Esophagus squamous epithelium (tissue), 5 donors: ENCODE results near the gene PRR5. TPM values are rescaled to one million over a fixed set of nuclear protein-coding genes. Genes with fewer than 3 reads are reported as not detected.
A peak's percentile ranks its signal among the peaks of the same experiment; 100 is the strongest.
"Not testable (repeated sequence)": the region's sequence is repeated elsewhere in the genome, so short reads cannot be mapped to it uniquely, and the experiment has no call there.

ENCODE experiments used
- DNase-seq: peaks from one replicate; lab custom pipeline; 2025; lab: John Stamatoyannopoulos, UW
- H3K27ac ChIP-seq, 4 donors: fragments of 200-600 bp; sonication (generic); one replicate each; pipeline ENCODE4 v1.5.1; 2016 to 2019; ENCODE audit warnings: mild to moderate bottlenecking in 1 of 4
- H3K27me3 ChIP-seq, 4 donors: fragments of 200-600 bp; sonication (generic); 1 replicate in 3 of 4; 2 replicates in 1 of 4; pipeline versions ENCODE4 v1.5.1 to v1.6.0; 2017 to 2021; ENCODE audit warnings: antibody characterized with exemption in 1 of 4
- H3K36me3 ChIP-seq, 3 donors: fragments of 200-600 bp; sonication (generic); one replicate each; pipeline ENCODE4 v1.5.1; 2016 to 2019
- H3K4me1 ChIP-seq, 3 donors: fragments of 200-600 bp; sonication (generic); one replicate each; pipeline ENCODE4 v1.5.1; 2017 to 2019
- H3K4me3 ChIP-seq, 4 donors: fragments of 200-600 bp; sonication (generic); 1 replicate in 3 of 4; 2 replicates in 1 of 4; pipeline ENCODE4 v1.5.1; 2016 to 2019; ENCODE audit warnings: mild to moderate bottlenecking in 2 of 4, moderate library complexity in 1 of 4
- H3K9me3 ChIP-seq, 3 donors: fragments of 200-600 bp; sonication (generic); one replicate each; pipeline ENCODE4 v1.5.1; 2016 to 2019
- POLR2A ChIP-seq, 4 donors: fragments of 450-650 bp; IDR thresholded peaks; one replicate each; pipeline ENCODE4 v1.6.1; 2017; ENCODE audit warnings: antibody characterized with exemption in 4 of 4, mild to moderate bottlenecking in 4 of 4, moderate library complexity in 3 of 4
- WGBS, 2 donors: methylation state at CpG; one replicate each; pipeline ENCODE4 v1.1.5; 2018; 5-methylcytosine and 5-hydroxymethylcytosine counted together
- intact Hi-C: fragments of 100-400 bp; cut with DNase I; formaldehyde crosslinking; loops from one replicate; pipeline ENCODE4 v1.15.0; 2022
- total RNA-seq, 4 donors: library from RNA; depleted of rRNA; stranded (reverse); fragments of >200 nt; gene quantifications; one replicate each; pipeline ENCODE4 v1.1.0, GENCODE V29; 2016
- TF ChIP-seq, protein P1 (sequence below), 6 experiments: fragments of 450-650 bp in 4 of 6; fragments of 200-600 bp in 2 of 6; sonication (generic) in 2 of 6; IDR thresholded peaks; one replicate each; pipeline ENCODE4 v1.5.1; 2016 to 2019; ENCODE audit warnings: antibody characterized with exemption in 6 of 6, mild to moderate bottlenecking in 4 of 6, moderate library complexity in 4 of 6
- donor health status: DM: yes; HTN: yes; CAD: no.

The PRR5 gene
- total RNA-seq, 4 donors from 2014 or later, result 20.8 to 33.0 (median 23.4) TPM

DNA sequence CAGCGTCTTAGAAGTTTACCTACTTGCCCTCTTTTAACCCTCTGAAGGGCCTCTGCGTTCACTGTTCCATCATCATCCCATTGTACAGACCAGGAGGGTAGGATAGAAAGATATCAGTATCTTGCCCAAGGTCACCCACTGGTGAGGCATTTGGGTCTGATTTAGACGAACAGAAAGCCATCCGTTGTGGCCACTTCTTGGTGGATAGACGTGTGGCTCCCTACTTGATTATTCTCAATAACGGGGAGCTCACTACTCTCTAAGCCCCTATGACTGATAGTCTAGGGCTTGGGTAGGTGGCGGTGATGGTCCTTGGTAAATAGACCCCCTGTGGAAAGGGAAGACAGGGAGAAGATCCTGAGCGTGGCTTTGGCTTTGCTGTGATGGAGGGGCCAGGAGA, 28.6 kb upstream of the PRR5 start:
- H3K36me3 ChIP-seq, result no peaks in the 10 kb centered on the region
- H3K4me1 ChIP-seq, result peaks cover 12 to 40% (median 23%) of the 10 kb centered on the region in 3 donors
- no peak overlapping the region for H3K27ac ChIP-seq
- intact Hi-C loops, result no loop called here
- WGBS, 2 donors, result 81 to 83% methylated on average over 7 to 8 of the region's 8 CpGs
- no peaks in the 10 kb centered on the region for H3K9me3 ChIP-seq
- no peak for DNase-seq
- H3K27me3 ChIP-seq, result peaks cover 0 to 32% (median 0%) of the 10 kb centered on the region in 4 donors
- TF ChIP-seq POLR2A (IDR thresholded peaks at IDR 0.05), result no peak
- TF ChIP-seq, protein P1, sequence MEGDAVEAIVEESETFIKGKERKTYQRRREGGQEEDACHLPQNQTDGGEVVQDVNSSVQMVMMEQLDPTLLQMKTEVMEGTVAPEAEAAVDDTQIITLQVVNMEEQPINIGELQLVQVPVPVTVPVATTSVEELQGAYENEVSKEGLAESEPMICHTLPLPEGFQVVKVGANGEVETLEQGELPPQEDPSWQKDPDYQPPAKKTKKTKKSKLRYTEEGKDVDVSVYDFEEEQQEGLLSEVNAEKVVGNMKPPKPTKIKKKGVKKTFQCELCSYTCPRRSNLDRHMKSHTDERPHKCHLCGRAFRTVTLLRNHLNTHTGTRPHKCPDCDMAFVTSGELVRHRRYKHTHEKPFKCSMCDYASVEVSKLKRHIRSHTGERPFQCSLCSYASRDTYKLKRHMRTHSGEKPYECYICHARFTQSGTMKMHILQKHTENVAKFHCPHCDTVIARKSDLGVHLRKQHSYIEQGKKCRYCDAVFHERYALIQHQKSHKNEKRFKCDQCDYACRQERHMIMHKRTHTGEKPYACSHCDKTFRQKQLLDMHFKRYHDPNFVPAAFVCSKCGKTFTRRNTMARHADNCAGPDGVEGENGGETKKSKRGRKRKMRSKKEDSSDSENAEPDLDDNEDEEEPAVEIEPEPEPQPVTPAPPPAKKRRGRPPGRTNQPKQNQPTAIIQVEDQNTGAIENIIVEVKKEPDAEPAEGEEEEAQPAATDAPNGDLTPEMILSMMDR (IDR thresholded peaks at IDR 0.05), result no peak
- H3K4me3 ChIP-seq, result no peak overlapping the region

DNA sequence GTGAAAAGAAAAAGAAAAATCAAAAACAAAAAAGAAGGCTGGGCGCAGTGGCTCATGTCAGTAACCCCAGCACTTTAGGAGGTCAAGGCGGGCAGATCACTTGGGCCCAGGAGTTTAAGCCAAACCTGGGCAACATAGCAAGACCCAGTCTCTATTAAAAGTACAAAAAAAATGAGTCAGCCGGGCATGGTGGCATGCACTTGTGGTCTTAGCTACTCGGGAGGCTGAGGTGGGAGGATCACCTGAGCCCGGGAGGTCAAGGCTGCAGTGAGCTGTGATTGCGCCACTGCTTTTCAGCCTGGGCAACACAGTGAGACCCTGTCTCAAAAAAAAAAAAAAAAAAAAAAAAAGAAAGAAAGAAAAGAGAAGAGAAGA, 26.0 kb upstream of the PRR5 start:
- H3K9me3 ChIP-seq, DNase-seq, intact Hi-C loops, H3K36me3 ChIP-seq, H3K27ac ChIP-seq, H3K27me3 ChIP-seq, H3K4me3 ChIP-seq: not testable (repeated sequence)
- H3K4me1 ChIP-seq, result peaks cover 6 to 27% (median 15%) of the 10 kb centered on the region in 3 donors
- 78 to 80% methylated on average over 3 to 5 of the region's 6 CpGs for WGBS, 2 donors

DNA sequence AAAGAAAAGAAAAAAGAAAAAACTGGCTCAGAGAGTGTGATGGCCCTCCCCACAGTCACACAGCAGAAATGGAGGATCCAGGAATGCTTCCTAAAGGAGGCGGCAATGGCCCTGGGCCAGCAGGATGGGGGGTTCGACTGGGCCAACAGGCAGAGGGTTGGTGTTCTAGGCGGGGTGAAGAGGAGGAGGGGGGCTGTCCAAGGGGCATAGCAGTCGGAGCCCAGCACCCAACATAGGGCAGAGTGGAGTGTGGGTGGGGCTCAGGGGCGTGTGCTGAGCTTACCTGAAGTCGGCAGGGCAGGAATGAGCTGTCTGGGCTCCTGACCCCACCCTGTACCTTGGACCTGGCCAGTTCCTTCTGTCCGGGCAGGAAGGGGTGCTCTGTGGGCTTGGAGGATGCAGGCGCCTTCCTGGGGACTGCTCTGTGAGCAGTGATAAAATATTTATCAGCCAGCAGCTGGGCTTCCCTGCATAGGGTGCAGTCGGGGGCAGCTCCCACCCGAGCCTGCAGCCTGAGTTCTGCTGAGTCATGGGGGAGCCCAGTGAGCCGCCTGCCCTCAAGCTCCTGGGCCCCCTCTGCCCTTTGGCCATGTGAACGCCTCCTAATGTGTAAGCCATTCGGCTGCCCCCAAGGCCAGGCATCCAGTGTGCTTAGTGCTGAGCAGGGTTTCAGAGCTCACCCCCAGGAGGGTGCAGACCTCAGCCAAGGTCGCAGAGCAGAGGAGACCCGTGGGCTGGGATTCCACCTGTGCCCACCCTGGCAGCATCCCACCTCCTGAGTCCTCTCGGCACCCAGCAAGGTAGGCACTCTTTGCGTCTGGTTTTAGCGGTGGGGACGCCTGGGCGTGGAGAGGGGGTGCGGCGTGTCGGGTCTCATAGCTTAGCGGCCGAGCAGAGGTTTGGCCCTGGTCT, 25.3 kb upstream of the PRR5 start:
- no peak for DNase-seq
- peak overlapping the region in 2 of 4 donors; percentile 9 to 19 for H3K27ac ChIP-seq

DNA sequence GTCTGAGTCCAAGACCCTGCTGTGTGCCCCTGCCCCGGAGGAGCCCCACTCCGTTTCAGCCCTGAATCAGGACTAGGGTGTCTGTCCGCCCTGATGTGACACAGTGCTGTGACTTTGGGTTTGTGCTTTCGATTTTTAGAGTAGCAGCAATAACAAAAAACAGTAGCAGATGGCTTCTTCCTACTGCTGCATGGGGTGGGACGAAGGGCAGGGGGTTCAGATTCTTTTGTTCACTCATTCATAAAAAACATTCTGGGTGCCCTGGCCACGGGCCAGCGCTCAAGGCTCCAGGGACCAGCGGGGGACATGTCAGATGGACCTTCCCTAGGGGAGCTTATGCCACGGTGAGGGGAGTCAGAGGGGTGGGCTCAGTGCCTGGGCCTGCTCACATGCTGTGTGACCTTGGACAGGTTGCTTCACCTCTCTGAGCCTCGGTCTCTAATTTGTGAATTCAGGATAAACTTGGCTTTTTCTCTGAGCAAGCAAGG, 24.6 kb upstream of the PRR5 start:
- no peak for TF ChIP-seq POLR2A (IDR thresholded peaks at IDR 0.05)
- TF ChIP-seq, protein P1 (IDR thresholded peaks at IDR 0.05), result no peak
- 44 to 65% methylated on average over 5 to 7 of the region's 10 CpGs for WGBS, 2 donors
- H3K9me3 ChIP-seq, result no peaks in the 10 kb centered on the region
- no peaks in the 10 kb centered on the region for H3K36me3 ChIP-seq
- H3K27me3 ChIP-seq, result no peaks in the 10 kb centered on the region
- intact Hi-C loops, result no loop called here
- peak overlapping the region in 1 of 4 donors; percentile 19 for H3K27ac ChIP-seq
- H3K4me1 ChIP-seq, result peaks cover 6 to 36% (median 15%) of the 10 kb centered on the region in 3 donors
- no peak for DNase-seq
- H3K4me3 ChIP-seq, result peak overlapping the region in 3 of 4 donors; percentile 16 to 33 (median 20)

More for the DNA sequence above, 25.3 kb upstream of the PRR5 start:
- Histone ChIP-seq H3K27me3 (peaks cover 0 to under 1% (median 0%) of the 10 kb centered on the region in 4 donors), H3K4me1 (peaks cover 6 to 33% (median 15%) of the 10 kb centered on the region in 3 donors), H3K36me3 (no peaks in the 10 kb centered on the region), H3K4me3 (peak overlapping the region in 3 of 4 donors; percentile 16 to 33 (median 20)), H3K9me3 (no peaks in the 10 kb centered on the region)
- intact Hi-C loops, result no loop called here
- TF ChIP-seq POLR2A (IDR thresholded peaks at IDR 0.05), result no peak
- TF ChIP-seq, protein P1 (IDR thresholded peaks at IDR 0.05), result no peak
- 21 to 61% methylated on average over 7 to 14 of the region's 25 CpGs for WGBS, 2 donors

DNA sequence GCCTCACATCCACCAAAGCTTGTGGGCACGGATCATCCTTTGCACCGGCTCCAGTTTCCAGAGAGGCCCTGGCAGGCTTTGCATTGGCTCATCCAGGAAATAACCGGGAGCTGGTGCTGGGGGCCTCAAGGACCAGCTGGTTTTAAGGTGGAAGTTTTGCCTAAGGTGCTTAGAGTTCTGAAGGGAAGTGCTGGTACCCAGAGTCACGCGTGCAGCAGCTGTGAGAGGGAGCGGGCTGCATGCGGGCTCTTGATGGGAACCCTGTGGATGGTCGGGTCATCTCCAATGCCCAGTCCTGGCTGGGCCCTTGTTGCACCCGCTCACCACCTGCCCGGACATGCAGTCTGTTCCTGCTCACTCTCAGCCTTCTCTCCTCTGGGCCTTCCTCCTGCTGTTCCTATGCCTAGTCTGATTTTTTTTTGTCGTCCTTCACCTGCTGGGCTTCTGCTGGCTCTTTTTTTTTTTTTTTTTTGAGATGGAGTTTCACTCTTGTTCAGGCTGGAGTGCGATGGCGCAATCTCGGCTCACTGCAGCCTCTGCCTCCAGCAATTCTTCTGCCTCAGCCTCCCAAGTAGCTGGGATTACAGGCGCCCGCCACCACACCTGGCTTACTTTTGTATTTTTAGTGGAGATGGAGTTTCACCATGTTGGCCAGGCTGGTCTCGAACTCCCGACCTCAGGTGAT, 24.0 kb upstream of the PRR5 start:
- TF ChIP-seq, protein P1 (IDR thresholded peaks at IDR 0.05), result no peak
- intact Hi-C loops, result no loop called here
- Histone ChIP-seq H3K9me3 (no peaks in the 10 kb centered on the region), H3K4me3 (no peak overlapping the region), H3K27me3 (no peaks in the 10 kb centered on the region), H3K36me3 (no peaks in the 10 kb centered on the region), H3K27ac (no peak overlapping the region), H3K4me1 (peaks cover 6 to 36% (median 15%) of the 10 kb centered on the region in 3 donors)
- 68 to 73% methylated on average over 16 of the region's 18 CpGs for WGBS, 2 donors
- no peak for DNase-seq
